GM12878 (cell line): ENCODE measurements around the gene APOO. TPM values are rescaled to one million over a fixed set of nuclear protein-coding genes. Genes with fewer than 3 reads are reported as not detected.
A peak's percentile ranks its signal among the peaks of the same experiment; 100 is the strongest.

Experiments
- ATAC-seq: fragments of 200-7000 bp; cut with Tn5 transposase; 3 replicates; pipeline ENCODE4 v1.9.1; 2020; ENCODE audit warnings: mild to moderate bottlenecking, moderate library complexity
- BruUV-seq: library from RNA; stranded (reverse); fragments of 400-500 nt; replicated peaks from 2 replicates; lab custom pipeline; 2021; lab: Mats Ljungman, UMichigan
- CTCF ChIA-PET: fragments of 300-600 bp; sonication (Branson Sonifier 250); formaldehyde crosslinking; extraction: SDS; loops from one replicate; lab custom pipeline; 2021; ENCODE audit warnings: inconsistent platforms; lab: Yijun Ruan, JAX
- POLR2A ChIA-PET: fragments of 350-600 bp; formaldehyde crosslinking; extraction: SDS; loops from one replicate; lab custom pipeline; 2021; ENCODE audit warnings: inconsistent platforms; lab: Charles Lee
- RAD21 ChIA-PET: fragments of 300-600 bp; sonication (Branson Sonifier 250); formaldehyde crosslinking; loops from one replicate; lab custom pipeline; 2023; ENCODE audit warnings: antibody characterized with exemption; ENCODE audit not compliant: unreplicated experiment; lab: Charles Lee
- SMC1A ChIA-PET: fragments of 300-600 bp; sonication (Branson Sonifier 250); formaldehyde crosslinking; loops from one replicate; lab custom pipeline; 2023; ENCODE audit not compliant: unreplicated experiment, uncharacterized antibody; lab: Charles Lee
- DNase-seq: peaks from one replicate; pipeline ENCODE4 v3.0.0-alpha.2; 2011; ENCODE audit warnings: low read depth, low spot score
- FAIRE-seq: peaks from 3 replicates; lab custom pipeline; 2011; peaks lifted over from hg19 to GRCh38; lab: Jason Lieb, UNC
- H2AFZ ChIP-seq: 2 replicates; pipeline ENCODE4 v1.6.0; 2011; ENCODE audit warnings: low read depth, low read length, control low read depth; ENCODE audit not compliant: control insufficient read depth
- H3K27ac ChIP-seq: 2 replicates; pipeline ENCODE4 v1.5.1; 2011; ENCODE audit warnings: control low read depth; ENCODE audit not compliant: control insufficient read depth, insufficient read depth
- H3K27me3 ChIP-seq, 2 experiments: replicated peaks in 1 of 2; 2 replicates each; pipeline versions ENCODE4 v1.6.0 to v1.6.1; 2011; ENCODE audit warnings: low read length in 1 of 2; ENCODE audit not compliant: control insufficient read depth in 2 of 2, insufficient read depth in 2 of 2
- H3K36me3 ChIP-seq, 2 experiments: 2 replicates each; pipeline ENCODE4 v1.5.1; 2011; ENCODE audit warnings: low read length in 1 of 2; ENCODE audit not compliant: control insufficient read depth in 2 of 2, insufficient read depth in 2 of 2
- H3K4me1 ChIP-seq: 2 replicates; pipeline ENCODE4 v1.6.1; 2011; ENCODE audit warnings: mild to moderate bottlenecking, low read length, moderate library complexity, mixed read lengths; ENCODE audit not compliant: control insufficient read depth, insufficient read depth
- H3K4me2 ChIP-seq: 2 replicates; pipeline ENCODE4 v1.6.0; 2011; ENCODE audit warnings: control low read depth; ENCODE audit not compliant: control insufficient read depth, insufficient read depth
- H3K4me3 ChIP-seq: fragments of 200-600 bp; sonication (generic); 2 replicates; pipeline ENCODE4 v1.5.1; 2016
- H3K79me2 ChIP-seq: 2 replicates; pipeline ENCODE4 v1.6.0; 2011; ENCODE audit warnings: low read length; ENCODE audit not compliant: control insufficient read depth, insufficient read depth
- H3K9ac ChIP-seq: 2 replicates; pipeline ENCODE4 v1.8.0; 2011; ENCODE audit warnings: low read length, control low read depth, mixed read lengths; ENCODE audit not compliant: control insufficient read depth, insufficient read depth
- H3K9me3 ChIP-seq: replicated peaks from 3 replicates; pipeline ENCODE4 v1.5.1; 2011; ENCODE audit warnings: mild to moderate bottlenecking, low read length; ENCODE audit not compliant: control insufficient read depth, insufficient read depth
- H4K20me1 ChIP-seq: 2 replicates; pipeline ENCODE4 v1.6.0; 2011; ENCODE audit not compliant: control insufficient read depth, insufficient read depth
- ATF7 ChIP-seq: fragments of 450-650 bp; IDR thresholded peaks from 2 replicates; pipeline ENCODE4 v1.6.1; 2016; ENCODE audit warnings: low read depth, mild to moderate bottlenecking
- BCL3 ChIP-seq: IDR thresholded peaks from 2 replicates; pipeline ENCODE4 v1.6.1; 2011; ENCODE audit warnings: borderline replicate concordance, low read depth, mild to moderate bottlenecking, moderate library complexity, low read length; ENCODE audit not compliant: insufficient read depth, poor library complexity, severe bottlenecking
- CEBPB ChIP-seq, 2 experiments: fragments of 150-350 bp in 1 of 2; IDR thresholded peaks; 2 replicates each; pipeline ENCODE4 v1.6.1; 2012 to 2014; ENCODE audit warnings: low read depth in 2 of 2, low read length in 2 of 2, borderline replicate concordance in 1 of 2, inconsistent platforms in 1 of 2
- CHD1 ChIP-seq: IDR thresholded peaks from 2 replicates; pipeline ENCODE4 v1.6.1; 2012; ENCODE audit warnings: low read depth, low read length, improper control_type of control experiment
- CREB1 ChIP-seq: IDR thresholded peaks from 2 replicates; pipeline ENCODE4 v1.6.1; 2012; ENCODE audit warnings: low read depth, mild to moderate bottlenecking, inconsistent platforms
- DPF2 ChIP-seq: fragments of 450-650 bp; IDR thresholded peaks from 2 replicates; pipeline ENCODE4 v1.6.1; 2017; ENCODE audit warnings: mild to moderate bottlenecking
- EP300 ChIP-seq, 2 experiments: fragments of 150-350 bp in 1 of 2; IDR thresholded peaks; 2 replicates each; pipeline ENCODE4 v1.6.1; 2011 to 2012; ENCODE audit warnings: low read depth in 2 of 2, low read length in 2 of 2, borderline replicate concordance in 1 of 2, improper control_type of control experiment in 1 of 2, inconsistent platforms in 1 of 2; ENCODE audit not compliant: control insufficient read depth in 1 of 2
- ESRRA ChIP-seq: IDR thresholded peaks from 2 replicates; pipeline ENCODE4 v1.6.1; 2012; ENCODE audit warnings: mild to moderate bottlenecking, low read length, improper control_type of control experiment
- HCFC1 ChIP-seq: fragments of 150-350 bp; IDR thresholded peaks from 2 replicates; pipeline ENCODE4 v1.6.1; 2014; ENCODE audit warnings: low read length
- IKZF1 ChIP-seq: fragments of 450-650 bp; conservative IDR thresholded peaks from 2 replicates; pipeline ENCODE4 v1.6.1; 2017; ENCODE audit warnings: antibody characterized with exemption, mild to moderate bottlenecking
- NFIC ChIP-seq: IDR thresholded peaks from 2 replicates; pipeline ENCODE4 v1.6.1; 2012; ENCODE audit warnings: low read depth, mild to moderate bottlenecking, inconsistent platforms, low read length, moderate library complexity
- NR2C1 ChIP-seq: fragments of 450-650 bp; IDR thresholded peaks from 2 replicates; pipeline ENCODE4 v1.6.1; 2017; ENCODE audit warnings: antibody characterized with exemption, mild to moderate bottlenecking, moderate library complexity
- NR2C2 ChIP-seq: IDR thresholded peaks from 2 replicates; pipeline ENCODE4 v1.6.1; 2011; ENCODE audit warnings: borderline replicate concordance, low read depth; ENCODE audit not compliant: control insufficient read depth, insufficient read length
- NR2F1 ChIP-seq: fragments of 450-650 bp; conservative IDR thresholded peaks from 2 replicates; pipeline ENCODE4 v1.6.1; 2017; ENCODE audit warnings: mild to moderate bottlenecking
- PML ChIP-seq: IDR thresholded peaks from 2 replicates; pipeline ENCODE4 v1.6.1; 2012; ENCODE audit warnings: low read length, inconsistent platforms
- RUNX3 ChIP-seq: IDR thresholded peaks from 2 replicates; pipeline ENCODE4 v1.6.1; 2012; ENCODE audit warnings: low read length, inconsistent platforms
- SPI1 ChIP-seq: IDR thresholded peaks from 2 replicates; pipeline ENCODE4 v1.6.1; 2011; ENCODE audit warnings: low read depth, mild to moderate bottlenecking, low read length, moderate library complexity, borderline replicate concordance; ENCODE audit not compliant: insufficient read depth
- TCF12 ChIP-seq: IDR thresholded peaks from 2 replicates; pipeline ENCODE4 v1.6.1; 2011; ENCODE audit warnings: low read depth, mild to moderate bottlenecking, low read length
- ZBED1 ChIP-seq: IDR thresholded peaks from 2 replicates; pipeline ENCODE4 v1.6.1; 2016; ENCODE audit warnings: borderline replicate concordance
- WGBS: methylation state at CpG from one replicate; pipeline ENCODE4 v1.1.6; 2016; ENCODE audit warnings: low lambda C conversion rate; ENCODE audit not compliant: insufficient replicate concordance, insufficient coverage; ENCODE audit errors: missing lambda C conversion rate; 5-methylcytosine and 5-hydroxymethylcytosine counted together
- in situ Hi-C: fragments of 300-500 bp; cut with MboI; formaldehyde crosslinking; loops from 9 replicates; pipeline ENCODE4 v1.14.3; 2018; ENCODE audit warnings: mixed read lengths
- intact Hi-C: fragments of 100-400 bp; cut with micrococcal nuclease; formaldehyde crosslinking; loops from one replicate; pipeline ENCODE4 v1.14.2; 2022; ENCODE audit not compliant: unreplicated experiment
- polyA plus RNA-seq, 11 experiments: library from polyadenylated mRNA; depleted of rRNA in 4 of 11; unstranded in 6 of 11; stranded (reverse) in 5 of 11; fragments of >200 nt; fragmentation: Nextera tagmentation in 4 of 11; fragmentation: Illumina TruSeq in 1 of 11; extraction: Ambion mirVana in 4 of 11; extraction: Trizol in 1 of 11; gene quantifications; 1 replicate in 1 of 11; 2 replicates in 10 of 11; pipeline versions ENCODE4 v1.2.1 to v1.2.3, GENCODE V29; 2011 to 2016; ENCODE audit warnings: inconsistent platforms in 2 of 11, missing spikeins in 2 of 11, low read depth in 1 of 11
- total RNA-seq, 4 experiments: library from RNA; depleted of rRNA in 3 of 4; stranded (reverse); fragments of >200 nt in 3 of 4; fragmentation: Illumina TruSeq in 1 of 4; extraction: Trizol in 1 of 4; gene quantifications; 2 replicates each; pipeline versions ENCODE4 v1.2.1 to v1.2.3, GENCODE V29; 2013 to 2021
- TF ChIP-seq, protein P1 (sequence below): fragments of 450-650 bp; IDR thresholded peaks from 2 replicates; pipeline ENCODE4 v1.6.1; 2016; ENCODE audit warnings: mild to moderate bottlenecking

Gene APOO
- total and polyA plus RNA-seq, 10 of the 15 experiments (the other 5 are each of a cell fraction or from before 2014, with no cell fraction given) = 20.7 to 68.7 (median 35.5) TPM

GRCh38 chrX:23901060-23901459 is 6.7 kb downstream of the APOO start:
- no peak overlapping the region for H3K4me2 ChIP-seq
- POLR2A ChIA-PET = interaction anchor here (0.5 to 3.1 kb wide), 4 partner anchors 20 to 204 kb away, joined by 3 to 26 read pairs (median 10); partner anchors contain the start of gene SAT1

More at GRCh38 chrX:23901060-23901459, 6.7 kb downstream of the APOO start:
- no peak overlapping the region for H3K4me3 ChIP-seq
- peaks cover 2% of the 10 kb centered on the region for H3K79me2 ChIP-seq
- H3K9me3 ChIP-seq = no peaks in the 10 kb centered on the region
- DNase-seq (no peak), FAIRE-seq (peak; percentile 74)
- 63% methylated on average over 3 of the region's 3 CpGs for WGBS
- no peaks in the 10 kb centered on the region for H3K36me3 ChIP-seq
- intact Hi-C loops = no loop called here
- 0 out of 2 replicates have a peak, but pooled peaks have one; percentile 23 for TF ChIP-seq DPF2
- TF ChIP-seq BCL3 = no peak
- 0 out of 2 replicates have a peak, but pooled peaks have one; percentile 22 for TF ChIP-seq IKZF1
- no peak for TF ChIP-seq PML
- TF ChIP-seq CREB1 = peak; percentile 67; the same call in 1 of the 2 replicates
- no peak for TF ChIP-seq CHD1
- TF ChIP-seq TCF12 = no peak
- TF ChIP-seq NR2C2 = no peak
- no peak for TF ChIP-seq ZBED1
- TF ChIP-seq HCFC1 = no peak
- TF ChIP-seq EP300 (IDR thresholded peaks at IDR 0.05; ENCODE audit: borderline replicate concordance in 1 of 2, control insufficient read depth in 1 of 2, low read depth in 2 of 2, low read length in 2 of 2) = 0 out of 4 replicates have a peak, but pooled peaks of 1 of the 2 experiments have one; percentile 9
- TF ChIP-seq NR2C1 = no peak
- TF ChIP-seq ESRRA = peak; percentile 52; the same call in 1 of the 2 replicates
- TF ChIP-seq, protein P1, sequence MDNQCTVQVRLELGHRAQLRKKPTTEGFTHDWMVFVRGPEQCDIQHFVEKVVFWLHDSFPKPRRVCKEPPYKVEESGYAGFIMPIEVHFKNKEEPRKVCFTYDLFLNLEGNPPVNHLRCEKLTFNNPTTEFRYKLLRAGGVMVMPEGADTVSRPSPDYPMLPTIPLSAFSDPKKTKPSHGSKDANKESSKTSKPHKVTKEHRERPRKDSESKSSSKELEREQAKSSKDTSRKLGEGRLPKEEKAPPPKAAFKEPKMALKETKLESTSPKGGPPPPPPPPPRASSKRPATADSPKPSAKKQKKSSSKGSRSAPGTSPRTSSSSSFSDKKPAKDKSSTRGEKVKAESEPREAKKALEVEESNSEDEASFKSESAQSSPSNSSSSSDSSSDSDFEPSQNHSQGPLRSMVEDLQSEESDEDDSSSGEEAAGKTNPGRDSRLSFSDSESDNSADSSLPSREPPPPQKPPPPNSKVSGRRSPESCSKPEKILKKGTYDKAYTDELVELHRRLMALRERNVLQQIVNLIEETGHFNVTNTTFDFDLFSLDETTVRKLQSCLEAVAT = no peak
- TF ChIP-seq NR2F1 = peak; percentile 40; the same call in 1 of the 2 replicates
- peak; percentile 54; the same call in 1 of the 2 replicates for TF ChIP-seq SPI1
- TF ChIP-seq NFIC = 0 out of 2 replicates have a peak, but pooled peaks have one; percentile 24
- TF ChIP-seq ATF7 = peak; percentile 43; the same call in 1 of the 2 replicates
- TF ChIP-seq RUNX3 = peak; percentile 7; the same call in 1 of the 2 replicates
- no peak for TF ChIP-seq CEBPB (IDR thresholded peaks at IDR 0.05; ENCODE audit: borderline replicate concordance in 1 of 2, low read depth in 2 of 2, low read length in 2 of 2)
- TF ChIP-seq, all 136 proteins: peak for 10
- ATAC-seq = peak; percentile 74
- SMC1A ChIA-PET = interaction anchor here (0.6 to 3.3 kb wide), 21 partner anchors 12 to 1919 kb away, joined by 3 to 82 read pairs (median 8); partner anchors contain the start of genes ACOT9, EIF2S3, PRDX4 and SAT1
- BruUV-seq = no TSS peak
- H3K4me1 ChIP-seq = peaks cover 12% of the 10 kb centered on the region
- CTCF ChIA-PET = interaction anchor here (0.6 to 5.7 kb wide), 40 partner anchors 13 to 1916 kb away, joined by 3 to 154 read pairs (median 7); partner anchors contain the start of genes ACOT9, EIF2S3 and SAT1
- peak overlapping the region; percentile 71 for H3K27ac ChIP-seq
- in situ Hi-C loops = loop anchor here (5.0 to 10.0 kb wide), 4 partner anchors 119 to 1916 kb away; partner anchors contain the start of gene SAT1
- no peak overlapping the region for H2AFZ ChIP-seq
- no peaks in the 10 kb centered on the region for H4K20me1 ChIP-seq
- peak overlapping the region; percentile 10; the same call in 1 of the 2 replicates for H3K9ac ChIP-seq
- no peaks in the 10 kb centered on the region for H3K27me3 ChIP-seq
- RAD21 ChIA-PET = interaction anchor here (0.9 to 4.5 kb wide), 17 partner anchors 13 to 1916 kb away, joined by 3 to 96 read pairs (median 11); partner anchors contain the start of genes ACOT9, EIF2S3 and SAT1
